ENCODE measurements around the gene DMRT1. TPM values are rescaled to one million over a fixed set of nuclear protein-coding genes. Genes with fewer than 3 reads are reported as not detected.
A peak's percentile ranks its signal among the peaks of the same experiment; 100 is the strongest.

DMRT1 gene
- total RNA-seq, 2 donors from 2014 or later, result not detected

DNA sequence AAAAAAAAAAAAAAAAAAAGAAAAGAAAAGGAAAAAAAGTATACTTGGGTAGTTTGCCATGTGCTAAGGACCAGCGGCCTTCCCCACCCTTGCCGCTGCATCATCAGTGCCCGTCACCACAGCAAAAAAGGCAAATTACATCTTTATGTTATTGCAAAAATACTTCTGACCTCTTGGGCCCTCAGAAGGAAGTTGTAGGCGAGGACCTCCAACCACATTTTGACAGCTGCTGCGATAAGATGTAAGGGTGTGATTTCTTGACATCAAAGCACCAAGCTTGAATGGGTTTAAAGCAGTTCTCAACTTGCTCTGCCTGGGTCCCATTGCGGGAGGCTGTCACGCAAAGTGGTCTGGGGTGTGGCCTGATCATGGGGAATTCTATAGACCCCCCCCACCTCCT lies 39.2 kb downstream of the DMRT1 start:
- no peaks in the 10 kb centered on the region for H3K27me3 ChIP-seq (ENCODE audit: control insufficient read depth, insufficient read depth, low read length, poor library complexity, severe bottlenecking)
- Mint-ChIP-seq H3K36me3 (ENCODE audit: low read depth) (no peaks in the 10 kb centered on the region), H3K4me3 (no peak overlapping the region), H3K27me3 (ENCODE audit: insufficient read depth) (peaks cover 11% of the 10 kb centered on the region), H3K27ac (no peak overlapping the region), H3K9me3 (no peaks in the 10 kb centered on the region), H3K4me1 (peaks cover 4% of the 10 kb centered on the region)
- H3K4me3 ChIP-seq (ENCODE audit: low read length), result no peak overlapping the region
- no peaks in the 10 kb centered on the region for H3K36me3 ChIP-seq (ENCODE audit: control insufficient read depth, insufficient read depth, low read length)
- no peaks in the 10 kb centered on the region for H3K4me1 ChIP-seq (ENCODE audit: control insufficient read depth, insufficient read depth, low read length)
- no peak for DNase-seq
- TF ChIP-seq, protein P1, sequence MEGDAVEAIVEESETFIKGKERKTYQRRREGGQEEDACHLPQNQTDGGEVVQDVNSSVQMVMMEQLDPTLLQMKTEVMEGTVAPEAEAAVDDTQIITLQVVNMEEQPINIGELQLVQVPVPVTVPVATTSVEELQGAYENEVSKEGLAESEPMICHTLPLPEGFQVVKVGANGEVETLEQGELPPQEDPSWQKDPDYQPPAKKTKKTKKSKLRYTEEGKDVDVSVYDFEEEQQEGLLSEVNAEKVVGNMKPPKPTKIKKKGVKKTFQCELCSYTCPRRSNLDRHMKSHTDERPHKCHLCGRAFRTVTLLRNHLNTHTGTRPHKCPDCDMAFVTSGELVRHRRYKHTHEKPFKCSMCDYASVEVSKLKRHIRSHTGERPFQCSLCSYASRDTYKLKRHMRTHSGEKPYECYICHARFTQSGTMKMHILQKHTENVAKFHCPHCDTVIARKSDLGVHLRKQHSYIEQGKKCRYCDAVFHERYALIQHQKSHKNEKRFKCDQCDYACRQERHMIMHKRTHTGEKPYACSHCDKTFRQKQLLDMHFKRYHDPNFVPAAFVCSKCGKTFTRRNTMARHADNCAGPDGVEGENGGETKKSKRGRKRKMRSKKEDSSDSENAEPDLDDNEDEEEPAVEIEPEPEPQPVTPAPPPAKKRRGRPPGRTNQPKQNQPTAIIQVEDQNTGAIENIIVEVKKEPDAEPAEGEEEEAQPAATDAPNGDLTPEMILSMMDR (conservative IDR thresholded peaks at IDR 0.05), result no peak
- 78 to 100% methylated on average over 2 to 7 of the region's 7 CpGs for WGBS, 2 experiments (ENCODE audit: insufficient coverage in 1 of 2, insufficient read length in 1 of 2)
- no peak overlapping the region for H3K9ac ChIP-seq (ENCODE audit: extremely low read depth, low read length, poor library complexity, severe bottlenecking)
- H3K27ac ChIP-seq (ENCODE audit: low read depth, low read length), result no peak overlapping the region
- H3K9me3 ChIP-seq (ENCODE audit: control insufficient read depth, low read length), result no peaks in the 10 kb centered on the region

DNA sequence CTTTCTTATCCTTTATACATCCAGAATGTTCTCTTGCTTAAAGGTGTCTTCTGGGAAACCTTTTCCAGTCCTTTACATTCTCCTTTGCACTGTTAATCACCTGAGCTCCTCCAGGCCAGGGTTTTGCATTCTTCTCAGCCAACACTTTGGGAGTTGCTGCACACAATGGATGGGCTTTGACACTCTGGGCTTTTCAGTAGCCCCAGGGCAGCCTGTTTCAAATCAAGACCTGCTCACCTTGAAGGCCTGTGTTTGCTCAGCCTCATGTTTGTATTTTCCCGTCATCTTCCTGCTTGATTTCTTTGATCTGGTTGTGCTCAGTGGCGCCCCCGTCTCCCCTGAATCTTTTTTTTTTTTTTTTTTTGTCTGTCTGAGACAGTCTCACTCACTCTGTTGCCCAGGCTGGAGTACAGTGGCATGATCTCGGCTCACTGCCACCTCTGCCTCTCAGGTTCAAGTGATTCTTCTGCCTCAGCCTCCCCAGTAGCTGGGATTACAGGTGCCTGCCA lies 41.0 kb downstream of the DMRT1 start:
- no peaks in the 10 kb centered on the region for H3K9me3 Mint-ChIP-seq
- 73 to 74% methylated on average over 4 of the region's 4 CpGs for WGBS, 2 experiments (ENCODE audit: insufficient coverage in 1 of 2, insufficient read length in 1 of 2)
- Histone ChIP-seq H3K4me1 (ENCODE audit: control insufficient read depth, insufficient read depth, low read length) (no peaks in the 10 kb centered on the region), H3K4me3 (ENCODE audit: low read length) (no peak overlapping the region), H3K9ac (ENCODE audit: extremely low read depth, low read length, poor library complexity, severe bottlenecking) (no peak overlapping the region), H3K27me3 (ENCODE audit: control insufficient read depth, insufficient read depth, low read length, poor library complexity, severe bottlenecking) (no peaks in the 10 kb centered on the region), H3K36me3 (ENCODE audit: control insufficient read depth, insufficient read depth, low read length) (no peaks in the 10 kb centered on the region), H3K27ac (ENCODE audit: low read depth, low read length) (no peak overlapping the region), H3K9me3 (ENCODE audit: control insufficient read depth, low read length) (no peaks in the 10 kb centered on the region)
- peaks cover 4% of the 10 kb centered on the region for H3K4me1 Mint-ChIP-seq
- peak; percentile 55 for DNase-seq
- no peaks in the 10 kb centered on the region for H3K36me3 Mint-ChIP-seq (ENCODE audit: low read depth)
- no peak overlapping the region for H3K4me3 Mint-ChIP-seq
- TF ChIP-seq, protein P1 (conservative IDR thresholded peaks at IDR 0.05), result peak; percentile 65
- H3K27ac Mint-ChIP-seq, result no peak overlapping the region
- H3K27me3 Mint-ChIP-seq (ENCODE audit: insufficient read depth), result peaks cover 4% of the 10 kb centered on the region

DNA sequence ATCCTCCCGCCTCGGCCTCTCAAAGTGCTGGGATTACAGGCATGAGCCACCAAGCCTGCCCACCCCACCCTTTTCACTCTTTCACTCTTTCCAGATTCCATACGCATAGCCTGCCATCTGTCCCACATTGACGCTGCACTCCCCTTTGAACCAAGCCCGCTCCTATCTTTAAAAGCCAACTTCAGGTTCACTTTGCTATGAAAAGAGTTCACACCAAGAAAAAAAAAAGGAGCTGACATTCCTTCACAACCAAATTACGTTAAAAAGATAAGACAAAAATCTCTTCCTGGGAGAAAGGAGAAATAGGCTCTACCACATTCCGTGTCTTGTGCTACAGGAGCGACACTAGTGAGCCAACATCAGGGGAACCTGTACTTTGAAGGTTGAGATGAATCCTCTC lies 41.5 kb downstream of the DMRT1 start:
- H3K4me3 ChIP-seq (ENCODE audit: low read length), result no peak overlapping the region
- Mint-ChIP-seq H3K27ac (no peak overlapping the region), H3K9me3 (no peaks in the 10 kb centered on the region), H3K27me3 (ENCODE audit: insufficient read depth) (peaks cover 4% of the 10 kb centered on the region), H3K4me1 (peaks cover 4% of the 10 kb centered on the region), H3K4me3 (no peak overlapping the region), H3K36me3 (ENCODE audit: low read depth) (no peaks in the 10 kb centered on the region)
- TF ChIP-seq, protein P1 (conservative IDR thresholded peaks at IDR 0.05), result no peak
- DNase-seq, result no peak
- H3K4me1 ChIP-seq (ENCODE audit: control insufficient read depth, insufficient read depth, low read length), result no peaks in the 10 kb centered on the region
- H3K9me3 ChIP-seq (ENCODE audit: control insufficient read depth, low read length), result no peaks in the 10 kb centered on the region
- H3K27ac ChIP-seq (ENCODE audit: low read depth, low read length), result no peak overlapping the region
- no peak overlapping the region for H3K9ac ChIP-seq (ENCODE audit: extremely low read depth, low read length, poor library complexity, severe bottlenecking)
- 83 to 97% methylated on average over 5 to 8 of the region's 8 CpGs for WGBS, 2 experiments (ENCODE audit: insufficient coverage in 1 of 2, insufficient read length in 1 of 2)
- no peaks in the 10 kb centered on the region for H3K27me3 ChIP-seq (ENCODE audit: control insufficient read depth, insufficient read depth, low read length, poor library complexity, severe bottlenecking)
- no peaks in the 10 kb centered on the region for H3K36me3 ChIP-seq (ENCODE audit: control insufficient read depth, insufficient read depth, low read length)

All from endodermal cell (in vitro differentiated cells).